Testis (tissue), 2 donors: ENCODE data around the gene ASB18.
"Not testable (repeated sequence)": the region's sequence is repeated elsewhere in the genome, so short reads cannot be mapped to it uniquely, and the experiment has no call there.

Experiments
- CTCF ChIP-seq, 3 experiments: fragments of 450-650 bp in 2 of 3; fragments of 200-600 bp in 1 of 3; sonication (generic) in 1 of 3; IDR thresholded peaks; one replicate each; pipeline ENCODE4 v1.5.1; 2016 to 2019; ENCODE audit warnings: antibody characterized with exemption in 3 of 3, mild to moderate bottlenecking in 2 of 3, moderate library complexity in 1 of 3
- POLR2A ChIP-seq: fragments of 450-650 bp; IDR thresholded peaks from one replicate; pipeline ENCODE4 v1.6.1; 2017; ENCODE audit warnings: antibody characterized with exemption, mild to moderate bottlenecking, moderate library complexity

GRCh38 chr2:236269876-236270275, 5.7 kb upstream of the ASB18 start:
- TF ChIP-seq POLR2A; CTCF (IDR thresholded peaks at IDR 0.05): not testable (repeated sequence)
